Vagina (tissue), 2 donors: ENCODE results near the gene GPR35. TPM values are rescaled to one million over a fixed set of nuclear protein-coding genes. Genes with fewer than 3 reads are reported as not detected.
A peak's percentile ranks its signal among the peaks of the same experiment; 100 is the strongest.

ENCODE experiments used
- DNase-seq, 2 donors: peaks; one replicate each; pipeline ENCODE4 v3.0.0-alpha.2; 2017; ENCODE audit errors: extremely low spot score in 2 of 2
- H3K27ac ChIP-seq: fragments of 200-600 bp; sonication (generic); one replicate; pipeline ENCODE4 v1.5.1; 2019
- H3K27me3 ChIP-seq: fragments of 200-600 bp; sonication (generic); one replicate; pipeline ENCODE4 v1.5.1; 2019
- H3K36me3 ChIP-seq, 2 donors: fragments of 200-600 bp; sonication (generic); one replicate each; pipeline ENCODE4 v1.5.1; 2017 to 2019
- H3K4me1 ChIP-seq: fragments of 200-600 bp; sonication (generic); one replicate; pipeline ENCODE4 v1.5.1; 2019
- H3K4me3 ChIP-seq, 2 donors: fragments of 200-600 bp; sonication (generic); 1 replicate in 1 of 2; 2 replicates in 1 of 2; pipeline ENCODE4 v1.5.1; 2016 to 2019
- H3K9me3 ChIP-seq: fragments of 200-600 bp; sonication (generic); one replicate; pipeline ENCODE4 v1.5.1; 2019
- POLR2A ChIP-seq, 2 donors: fragments of 450-650 bp; IDR thresholded peaks; one replicate each; pipeline ENCODE4 v1.6.1; 2017; ENCODE audit warnings: antibody characterized with exemption in 2 of 2, mild to moderate bottlenecking in 2 of 2, moderate library complexity in 2 of 2
- POLR2AphosphoS5 ChIP-seq, 2 donors: sonication (generic); formaldehyde crosslinking; IDR thresholded peaks; one replicate each; pipeline ENCODE4 v1.9.0; 2017; ENCODE audit warnings: antibody characterized with exemption in 2 of 2, mild to moderate bottlenecking in 2 of 2, low read depth in 1 of 2; ENCODE audit not compliant: insufficient read depth in 1 of 2
- intact Hi-C: fragments of 100-400 bp; cut with DNase I; formaldehyde crosslinking; loops from one replicate; pipeline ENCODE4 v1.15.1; 2023
- total RNA-seq: library from RNA; depleted of rRNA; stranded (reverse); fragments of >200 nt; gene quantifications from one replicate; pipeline ENCODE4 v1.2.3, GENCODE V29; 2016
- TF ChIP-seq, protein P1 (sequence below), 3 experiments: fragments of 450-650 bp in 2 of 3; fragments of 200-600 bp in 1 of 3; sonication (generic) in 1 of 3; IDR thresholded peaks; one replicate each; pipeline ENCODE4 v1.5.1; 2017 to 2019; ENCODE audit warnings: antibody characterized with exemption in 3 of 3, mild to moderate bottlenecking in 2 of 3, moderate library complexity in 2 of 3

Gene GPR35
- total RNA-seq, 1 donor from 2014 or later, result 3.9 TPM

DNA sequence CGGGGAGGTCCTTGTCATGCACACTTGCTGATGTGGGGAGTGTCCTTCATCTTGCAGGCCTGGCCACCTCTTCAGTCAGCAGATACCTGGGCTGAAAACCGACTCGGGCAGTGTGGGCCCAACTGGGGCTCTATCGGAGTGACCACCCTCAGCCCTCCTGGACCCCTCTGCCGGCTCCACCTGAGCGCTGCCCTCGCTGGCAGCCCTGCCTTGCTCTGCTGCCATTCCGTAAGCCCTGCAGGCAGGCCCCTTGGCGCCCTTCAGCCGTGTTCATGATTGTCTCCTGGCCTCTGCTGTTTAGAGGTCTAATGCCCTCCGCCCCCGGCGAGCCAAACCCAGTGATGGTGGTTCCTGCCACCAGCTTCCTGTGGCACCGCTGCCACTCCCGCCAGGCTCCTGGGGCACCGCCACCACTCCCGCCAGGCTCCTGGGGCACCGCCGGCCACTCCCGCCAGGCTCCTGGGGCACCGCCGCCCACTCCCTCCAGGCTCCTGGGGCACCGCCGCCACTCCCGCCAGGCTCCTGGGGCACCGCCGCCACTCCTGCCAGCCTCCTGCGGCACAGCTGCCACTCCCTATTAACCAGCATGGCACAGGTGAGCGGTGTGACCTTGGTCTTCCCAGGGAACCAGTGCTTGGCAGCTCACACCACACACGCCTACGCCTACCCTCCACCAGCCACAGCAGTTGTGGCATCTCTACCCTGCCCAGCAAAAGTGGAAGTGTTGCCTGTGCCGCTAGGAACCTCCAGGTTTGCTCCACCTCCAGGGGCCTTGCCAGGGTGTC lies 22.8 kb upstream of the GPR35 start:
- Histone ChIP-seq H3K27me3 (no peaks in the 10 kb centered on the region), H3K27ac (no peak overlapping the region), H3K36me3 (peaks cover 0 to 3% of the 10 kb centered on the region in 2 donors), H3K4me3 (no peak overlapping the region), H3K4me1 (no peaks in the 10 kb centered on the region), H3K9me3 (no peaks in the 10 kb centered on the region)
- intact Hi-C loops, result no loop called here
- TF ChIP-seq, protein P1, sequence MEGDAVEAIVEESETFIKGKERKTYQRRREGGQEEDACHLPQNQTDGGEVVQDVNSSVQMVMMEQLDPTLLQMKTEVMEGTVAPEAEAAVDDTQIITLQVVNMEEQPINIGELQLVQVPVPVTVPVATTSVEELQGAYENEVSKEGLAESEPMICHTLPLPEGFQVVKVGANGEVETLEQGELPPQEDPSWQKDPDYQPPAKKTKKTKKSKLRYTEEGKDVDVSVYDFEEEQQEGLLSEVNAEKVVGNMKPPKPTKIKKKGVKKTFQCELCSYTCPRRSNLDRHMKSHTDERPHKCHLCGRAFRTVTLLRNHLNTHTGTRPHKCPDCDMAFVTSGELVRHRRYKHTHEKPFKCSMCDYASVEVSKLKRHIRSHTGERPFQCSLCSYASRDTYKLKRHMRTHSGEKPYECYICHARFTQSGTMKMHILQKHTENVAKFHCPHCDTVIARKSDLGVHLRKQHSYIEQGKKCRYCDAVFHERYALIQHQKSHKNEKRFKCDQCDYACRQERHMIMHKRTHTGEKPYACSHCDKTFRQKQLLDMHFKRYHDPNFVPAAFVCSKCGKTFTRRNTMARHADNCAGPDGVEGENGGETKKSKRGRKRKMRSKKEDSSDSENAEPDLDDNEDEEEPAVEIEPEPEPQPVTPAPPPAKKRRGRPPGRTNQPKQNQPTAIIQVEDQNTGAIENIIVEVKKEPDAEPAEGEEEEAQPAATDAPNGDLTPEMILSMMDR (IDR thresholded peaks at IDR 0.05), result no peak
- no peak for TF ChIP-seq POLR2AphosphoS5 (IDR thresholded peaks at IDR 0.05; ENCODE audit: insufficient read depth in 1 of 2, low read depth in 1 of 2)
- TF ChIP-seq POLR2A (IDR thresholded peaks at IDR 0.05), result no peak
- no peak for DNase-seq

DNA sequence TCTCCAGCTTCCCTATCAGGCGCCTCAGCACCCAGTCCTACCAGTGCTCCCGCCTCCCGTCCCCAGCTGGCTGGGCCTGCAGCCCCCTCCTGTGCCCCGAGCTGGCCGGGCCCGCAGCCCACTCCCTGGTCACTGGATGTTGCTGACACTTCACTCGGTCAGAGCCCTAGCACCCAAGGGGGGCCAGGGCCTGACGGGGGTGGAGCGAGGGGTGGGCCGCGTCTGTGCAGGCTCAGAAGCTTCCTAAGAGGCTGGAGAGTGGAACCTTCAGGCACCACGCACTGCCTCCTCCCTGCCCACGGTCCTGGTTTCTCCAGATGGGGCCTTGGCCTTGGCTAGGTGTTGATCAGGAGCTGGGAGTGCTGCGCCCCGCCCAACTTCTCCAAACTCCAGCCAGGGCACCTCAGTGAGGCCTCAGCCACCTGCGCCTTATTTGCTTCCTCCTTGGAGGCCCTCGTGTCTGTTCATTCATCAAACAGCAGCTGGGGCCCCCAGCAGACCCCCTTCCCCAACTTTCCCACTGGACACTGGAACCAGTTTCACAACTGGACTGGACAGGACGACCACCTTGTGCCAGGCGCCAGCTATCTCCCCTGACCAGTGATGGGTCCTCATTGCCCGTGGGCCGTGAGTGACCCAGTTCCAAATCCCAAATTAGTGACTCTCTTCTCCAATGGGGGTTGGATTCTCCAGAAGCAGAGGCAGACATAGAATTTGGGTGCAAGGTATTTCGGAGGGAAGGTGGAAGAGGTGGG lies 22.0 kb upstream of the GPR35 start:
- Histone ChIP-seq H3K9me3 (no peaks in the 10 kb centered on the region), H3K27me3 (no peaks in the 10 kb centered on the region), H3K36me3 (no peaks in the 10 kb centered on the region), H3K27ac (no peak overlapping the region), H3K4me1 (no peaks in the 10 kb centered on the region), H3K4me3 (no peak overlapping the region)
- no peak for DNase-seq
- no peak for TF ChIP-seq POLR2A (IDR thresholded peaks at IDR 0.05)
- TF ChIP-seq, protein P1 (IDR thresholded peaks at IDR 0.05), result no peak
- no peak for TF ChIP-seq POLR2AphosphoS5 (IDR thresholded peaks at IDR 0.05; ENCODE audit: insufficient read depth in 1 of 2, low read depth in 1 of 2)
- intact Hi-C loops, result no loop called here

DNA sequence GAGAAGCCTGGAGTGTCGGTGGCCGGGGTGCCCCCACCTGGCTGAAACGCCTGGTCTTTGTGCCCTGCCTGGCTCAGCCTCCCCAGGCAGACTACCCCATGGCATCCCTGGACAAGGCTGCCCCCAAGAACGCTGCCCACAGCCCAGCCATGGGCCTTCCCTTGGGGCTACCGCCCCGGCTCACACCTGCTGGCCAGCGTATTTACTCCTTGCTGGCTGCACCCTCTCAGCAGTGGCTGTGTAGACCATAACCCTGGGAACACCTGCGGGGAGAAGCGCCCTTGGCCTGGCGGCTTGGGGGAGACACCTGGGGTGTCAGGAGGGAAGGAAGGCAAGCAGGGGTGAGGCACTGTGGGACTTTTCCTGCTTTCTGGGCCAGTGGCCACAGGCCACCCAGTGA lies 21.4 kb upstream of the GPR35 start:
- intact Hi-C loops, result no loop called here
- no peak overlapping the region for H3K27ac ChIP-seq
- no peaks in the 10 kb centered on the region for H3K9me3 ChIP-seq
- no peak overlapping the region for H3K4me3 ChIP-seq
- no peak for DNase-seq
- no peaks in the 10 kb centered on the region for H3K36me3 ChIP-seq
- H3K27me3 ChIP-seq, result no peaks in the 10 kb centered on the region
- no peaks in the 10 kb centered on the region for H3K4me1 ChIP-seq
- no peak for TF ChIP-seq POLR2AphosphoS5 (IDR thresholded peaks at IDR 0.05; ENCODE audit: insufficient read depth in 1 of 2, low read depth in 1 of 2)

DNA sequence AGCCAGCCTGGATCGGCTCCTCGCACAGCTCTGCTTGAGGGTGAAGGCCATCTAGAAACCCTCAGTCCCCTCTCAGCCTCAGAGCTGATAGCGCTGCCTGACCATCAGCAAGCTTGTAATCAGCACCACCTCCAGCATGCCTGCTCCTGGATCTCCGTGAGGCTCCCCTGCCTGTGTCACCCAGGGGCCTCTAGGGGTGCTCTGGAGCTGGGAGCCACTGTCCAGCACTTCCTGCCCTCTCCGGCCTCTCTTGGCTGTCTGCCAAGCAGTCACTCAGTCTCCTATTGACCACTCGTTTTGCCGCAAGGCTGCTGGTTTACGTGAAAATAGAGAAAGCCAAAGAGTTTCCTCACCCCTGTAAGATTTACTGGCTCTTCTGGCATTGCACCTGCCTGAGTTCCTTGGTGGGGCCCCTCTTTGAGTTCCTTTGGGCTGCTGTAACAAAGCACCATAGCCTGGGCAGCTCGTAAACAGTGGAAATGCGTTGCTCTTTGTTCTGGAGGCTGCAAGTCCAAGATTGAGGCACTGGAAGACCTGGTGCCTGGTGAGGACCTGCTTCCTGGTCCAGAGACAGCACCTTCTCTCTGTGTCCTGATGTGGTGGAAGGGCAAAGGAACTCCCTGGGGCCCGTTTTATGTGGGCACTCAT lies 20.9 kb upstream of the GPR35 start:
- H3K4me1 ChIP-seq, result no peaks in the 10 kb centered on the region
- H3K4me3 ChIP-seq, result no peak overlapping the region
- no peaks in the 10 kb centered on the region for H3K36me3 ChIP-seq
- no peaks in the 10 kb centered on the region for H3K9me3 ChIP-seq
- no peaks in the 10 kb centered on the region for H3K27me3 ChIP-seq
- intact Hi-C loops, result no loop called here
- H3K27ac ChIP-seq, result no peak overlapping the region
- DNase-seq, result no peak
- no peak for TF ChIP-seq POLR2A (IDR thresholded peaks at IDR 0.05)
- no peak for TF ChIP-seq POLR2AphosphoS5 (IDR thresholded peaks at IDR 0.05; ENCODE audit: insufficient read depth in 1 of 2, low read depth in 1 of 2)
- TF ChIP-seq, protein P1 (IDR thresholded peaks at IDR 0.05), result peak in 1 of 3 experiments; percentile 14

DNA sequence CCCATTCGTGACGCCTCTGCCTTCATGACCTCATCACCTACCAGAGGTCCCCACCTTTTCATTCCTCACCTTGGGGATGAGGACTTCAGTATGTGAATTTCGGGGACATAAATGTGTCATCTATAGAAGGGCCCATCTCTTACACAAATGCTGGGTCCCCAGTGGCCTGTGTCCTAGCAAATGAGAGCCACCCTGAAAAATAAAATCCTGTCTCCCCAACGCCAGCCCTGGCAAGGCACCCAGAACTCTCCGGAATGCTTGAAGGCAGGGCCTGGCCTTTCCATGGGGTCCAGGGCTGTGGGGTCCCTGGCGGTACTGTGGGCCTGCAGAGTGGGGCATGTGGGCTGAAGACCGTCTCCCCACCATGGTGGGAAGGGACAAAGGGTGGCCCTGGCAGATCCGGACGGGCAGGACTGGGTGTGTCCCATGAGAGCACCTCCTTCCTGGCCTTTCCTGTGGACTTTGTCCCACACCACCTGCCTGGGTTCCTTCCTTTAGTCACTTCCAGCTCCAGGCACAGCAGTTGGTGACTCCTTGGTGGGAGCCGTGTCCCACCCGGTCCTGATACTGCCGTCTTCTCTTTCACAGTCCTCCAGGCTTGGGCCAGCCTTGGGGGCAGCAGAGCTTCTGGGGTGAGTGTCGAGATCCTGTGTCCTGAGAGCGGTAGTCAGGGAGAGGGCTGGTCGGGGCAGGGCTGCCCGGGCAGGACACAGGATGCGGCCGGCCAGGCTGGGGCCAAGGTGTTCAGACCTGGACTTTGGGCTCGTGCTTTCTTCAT lies 20.2 kb upstream of the GPR35 start:
- H3K36me3 ChIP-seq, result no peaks in the 10 kb centered on the region
- H3K27ac ChIP-seq, result no peak overlapping the region
- TF ChIP-seq, protein P1 (IDR thresholded peaks at IDR 0.05), result no peak
- TF ChIP-seq POLR2A (IDR thresholded peaks at IDR 0.05) (no peak), POLR2AphosphoS5 (IDR thresholded peaks at IDR 0.05; ENCODE audit: insufficient read depth in 1 of 2, low read depth in 1 of 2) (no peak)
- DNase-seq, result no peak
- H3K9me3 ChIP-seq, result no peaks in the 10 kb centered on the region
- H3K4me3 ChIP-seq, result no peak overlapping the region
- H3K27me3 ChIP-seq, result no peaks in the 10 kb centered on the region
- intact Hi-C loops, result no loop called here
- H3K4me1 ChIP-seq, result no peaks in the 10 kb centered on the region
